ENCODE data around the gene ALDH8A1.

ALDH8A1 gene

GRCh38 chr6:134884752-134885151, 65.1 kb downstream of the ALDH8A1 start:
- H3F3A ChIP-seq (ENCODE audit: insufficient read depth), result no peaks in the 10 kb centered on the region
- H4K20me1 ChIP-seq (ENCODE audit: low read depth, low read length), result no peaks in the 10 kb centered on the region
- no peaks in the 10 kb centered on the region for H3K9me2 ChIP-seq (replicated peaks; ENCODE audit: insufficient read depth, low read length)
- no peak for TF ChIP-seq EZH2phosphoT487 (conservative IDR thresholded peaks at IDR 0.05; ENCODE audit: low read length)
- TF ChIP-seq, protein P1, sequence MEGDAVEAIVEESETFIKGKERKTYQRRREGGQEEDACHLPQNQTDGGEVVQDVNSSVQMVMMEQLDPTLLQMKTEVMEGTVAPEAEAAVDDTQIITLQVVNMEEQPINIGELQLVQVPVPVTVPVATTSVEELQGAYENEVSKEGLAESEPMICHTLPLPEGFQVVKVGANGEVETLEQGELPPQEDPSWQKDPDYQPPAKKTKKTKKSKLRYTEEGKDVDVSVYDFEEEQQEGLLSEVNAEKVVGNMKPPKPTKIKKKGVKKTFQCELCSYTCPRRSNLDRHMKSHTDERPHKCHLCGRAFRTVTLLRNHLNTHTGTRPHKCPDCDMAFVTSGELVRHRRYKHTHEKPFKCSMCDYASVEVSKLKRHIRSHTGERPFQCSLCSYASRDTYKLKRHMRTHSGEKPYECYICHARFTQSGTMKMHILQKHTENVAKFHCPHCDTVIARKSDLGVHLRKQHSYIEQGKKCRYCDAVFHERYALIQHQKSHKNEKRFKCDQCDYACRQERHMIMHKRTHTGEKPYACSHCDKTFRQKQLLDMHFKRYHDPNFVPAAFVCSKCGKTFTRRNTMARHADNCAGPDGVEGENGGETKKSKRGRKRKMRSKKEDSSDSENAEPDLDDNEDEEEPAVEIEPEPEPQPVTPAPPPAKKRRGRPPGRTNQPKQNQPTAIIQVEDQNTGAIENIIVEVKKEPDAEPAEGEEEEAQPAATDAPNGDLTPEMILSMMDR (IDR thresholded peaks at IDR 0.05; ENCODE audit: insufficient read depth, low read length, poor library complexity, severe bottlenecking), result no peak
- H2AFZ ChIP-seq (ENCODE audit: low read depth, low read length, severe bottlenecking), result no peak overlapping the region
- no peak overlapping the region for H3K9ac ChIP-seq (ENCODE audit: low read length)
- no peak overlapping the region for H3K27ac ChIP-seq (ENCODE audit: low read depth, low read length)
- H3K4me3 ChIP-seq (ENCODE audit: insufficient read depth, low read length, poor library complexity, severe bottlenecking), result no peak overlapping the region
- no peaks in the 10 kb centered on the region for H3K36me3 ChIP-seq (ENCODE audit: low read length)
- no peaks in the 10 kb centered on the region for H3K9me3 ChIP-seq (ENCODE audit: insufficient read depth, low read length)
- no peaks in the 10 kb centered on the region for H3K79me2 ChIP-seq (ENCODE audit: insufficient read depth, low read length)
- no peaks in the 10 kb centered on the region for H3K27me3 ChIP-seq (ENCODE audit: low read length)
- no peak overlapping the region for H3K4me2 ChIP-seq (ENCODE audit: low read depth, low read length, poor library complexity, severe bottlenecking)

DNA sequence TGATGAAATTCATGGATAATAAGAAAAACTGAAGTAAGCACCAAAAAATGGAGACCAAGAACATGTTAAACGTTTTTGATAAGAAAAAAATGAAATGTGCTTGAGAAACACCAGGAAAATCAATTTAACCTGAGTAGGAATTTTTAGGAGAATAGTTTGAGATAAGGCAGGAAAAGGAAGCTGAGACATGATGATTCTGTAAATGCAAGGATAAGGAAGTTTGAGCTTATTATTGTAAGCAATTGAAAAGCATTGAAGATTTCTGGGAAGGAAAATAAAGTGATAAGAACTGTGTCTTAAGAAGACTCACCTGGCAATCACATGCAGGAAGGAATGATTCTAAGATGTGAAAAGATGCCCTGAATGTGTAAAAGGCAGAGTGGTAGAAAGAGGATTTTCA, 66.6 kb downstream of the ALDH8A1 start:
- Histone ChIP-seq H3K9me2 (replicated peaks; ENCODE audit: insufficient read depth, low read length) (no peaks in the 10 kb centered on the region), H3K79me2 (ENCODE audit: insufficient read depth, low read length) (no peaks in the 10 kb centered on the region), H3K27ac (ENCODE audit: low read depth, low read length) (no peak overlapping the region), H3F3A (ENCODE audit: insufficient read depth) (no peaks in the 10 kb centered on the region), H2AFZ (ENCODE audit: low read depth, low read length, severe bottlenecking) (no peak overlapping the region), H3K27me3 (ENCODE audit: low read length) (no peaks in the 10 kb centered on the region), H4K20me1 (ENCODE audit: low read depth, low read length) (no peaks in the 10 kb centered on the region), H3K9me3 (ENCODE audit: insufficient read depth, low read length) (no peaks in the 10 kb centered on the region), H3K4me2 (ENCODE audit: low read depth, low read length, poor library complexity, severe bottlenecking) (no peak overlapping the region), H3K4me3 (ENCODE audit: insufficient read depth, low read length, poor library complexity, severe bottlenecking) (no peak overlapping the region), H3K9ac (ENCODE audit: low read length) (no peak overlapping the region), H3K36me3 (ENCODE audit: low read length) (no peaks in the 10 kb centered on the region)
- TF ChIP-seq EZH2phosphoT487 (conservative IDR thresholded peaks at IDR 0.05; ENCODE audit: low read length), result no peak

DNA sequence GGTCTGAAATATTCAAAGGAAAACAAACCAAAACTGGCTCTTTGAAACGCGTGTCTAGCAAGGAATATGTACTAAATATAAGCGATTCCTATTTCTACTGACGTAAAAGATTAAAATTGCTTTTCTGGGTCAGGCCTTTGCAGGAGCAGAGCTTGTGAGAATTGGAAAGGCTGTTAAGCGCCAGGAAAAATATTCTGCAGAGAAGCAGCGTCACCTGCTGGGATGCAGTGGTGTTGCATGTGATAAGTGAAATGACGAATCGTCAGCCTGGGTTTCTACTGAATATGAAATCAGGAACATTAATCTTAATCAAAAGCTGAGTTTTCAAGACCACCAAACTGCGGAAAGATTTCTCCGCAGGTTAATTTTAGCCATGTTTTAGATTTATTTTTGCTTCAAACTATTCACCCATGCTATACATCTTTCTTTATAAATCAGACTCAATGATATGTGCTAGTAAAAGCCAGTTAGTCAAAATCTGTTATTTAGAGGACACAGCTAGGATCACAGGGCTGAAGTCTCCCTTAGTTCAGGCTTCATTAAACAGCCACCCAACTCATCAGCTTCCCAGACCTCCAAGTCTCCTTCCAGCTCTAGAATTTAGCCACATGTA, 67.4 kb downstream of the ALDH8A1 start:
- no peak overlapping the region for H2AFZ ChIP-seq (ENCODE audit: low read depth, low read length, severe bottlenecking)
- H3K9me2 ChIP-seq (replicated peaks; ENCODE audit: insufficient read depth, low read length), result no peaks in the 10 kb centered on the region
- H3K27ac ChIP-seq (ENCODE audit: low read depth, low read length), result no peak overlapping the region
- H3K27me3 ChIP-seq (ENCODE audit: low read length), result no peaks in the 10 kb centered on the region
- no peak overlapping the region for H3K4me3 ChIP-seq (ENCODE audit: insufficient read depth, low read length, poor library complexity, severe bottlenecking)
- no peak overlapping the region for H3K9ac ChIP-seq (ENCODE audit: low read length)
- H3K79me2 ChIP-seq (ENCODE audit: insufficient read depth, low read length), result no peaks in the 10 kb centered on the region
- H3K36me3 ChIP-seq (ENCODE audit: low read length), result no peaks in the 10 kb centered on the region
- H4K20me1 ChIP-seq (ENCODE audit: low read depth, low read length), result no peaks in the 10 kb centered on the region
- H3F3A ChIP-seq (ENCODE audit: insufficient read depth), result no peaks in the 10 kb centered on the region
- no peak overlapping the region for H3K4me2 ChIP-seq (ENCODE audit: low read depth, low read length, poor library complexity, severe bottlenecking)
- TF ChIP-seq, protein P1 (IDR thresholded peaks at IDR 0.05; ENCODE audit: insufficient read depth, low read length, poor library complexity, severe bottlenecking), result no peak
- TF ChIP-seq EZH2phosphoT487 (conservative IDR thresholded peaks at IDR 0.05; ENCODE audit: low read length), result no peak
- no peaks in the 10 kb centered on the region for H3K9me3 ChIP-seq (ENCODE audit: insufficient read depth, low read length)

DNA sequence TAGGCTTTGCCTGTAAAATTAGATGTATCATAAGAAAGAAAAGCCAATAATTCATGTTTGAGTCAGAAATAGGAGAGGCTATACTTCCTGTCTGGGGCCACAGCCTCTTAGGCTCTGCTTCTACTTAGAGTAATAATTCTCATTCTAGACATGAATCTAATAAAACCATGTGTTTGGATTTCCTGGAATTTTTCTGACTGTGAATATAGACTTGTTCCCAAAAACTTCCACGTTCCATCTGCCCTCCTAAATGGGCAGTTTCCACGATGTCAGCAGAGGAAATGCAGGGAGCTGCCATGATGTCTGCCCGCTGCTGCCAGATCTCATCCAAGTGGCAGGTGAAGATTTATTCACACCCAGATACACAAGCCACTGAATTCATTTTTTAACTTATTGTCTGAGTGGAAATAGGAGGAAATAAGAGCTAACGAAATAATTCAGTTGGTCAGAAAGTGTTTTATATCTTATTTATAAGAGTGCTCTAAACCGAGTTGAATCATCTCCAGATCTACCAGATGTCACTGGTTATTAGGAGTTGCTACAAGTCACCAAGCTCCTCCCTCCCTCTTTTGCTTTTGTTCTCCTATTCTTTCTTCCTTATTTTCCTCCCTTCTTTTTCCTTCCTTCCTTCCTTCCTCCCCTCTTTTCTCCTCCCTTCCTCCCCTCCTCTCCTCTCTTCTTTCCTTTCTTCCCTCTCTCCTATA, 69.3 kb downstream of the ALDH8A1 start:
- Histone ChIP-seq H3K27ac (ENCODE audit: low read depth, low read length) (no peak overlapping the region), H4K20me1 (ENCODE audit: low read depth, low read length) (no peaks in the 10 kb centered on the region), H3K9me3 (ENCODE audit: insufficient read depth, low read length) (peaks cover 7% of the 10 kb centered on the region; the same call in 1 of the 2 replicates), H3K36me3 (ENCODE audit: low read length) (no peaks in the 10 kb centered on the region), H2AFZ (ENCODE audit: low read depth, low read length, severe bottlenecking) (no peak overlapping the region), H3K9ac (ENCODE audit: low read length) (no peak overlapping the region), H3K79me2 (ENCODE audit: insufficient read depth, low read length) (no peaks in the 10 kb centered on the region), H3K4me3 (ENCODE audit: insufficient read depth, low read length, poor library complexity, severe bottlenecking) (no peak overlapping the region), H3K27me3 (ENCODE audit: low read length) (no peaks in the 10 kb centered on the region), H3F3A (ENCODE audit: insufficient read depth) (no peaks in the 10 kb centered on the region), H3K9me2 (replicated peaks; ENCODE audit: insufficient read depth, low read length) (no peaks in the 10 kb centered on the region), H3K4me2 (ENCODE audit: low read depth, low read length, poor library complexity, severe bottlenecking) (no peak overlapping the region)
- TF ChIP-seq, protein P1 (IDR thresholded peaks at IDR 0.05; ENCODE audit: insufficient read depth, low read length, poor library complexity, severe bottlenecking), result no peak
- no peak for TF ChIP-seq EZH2phosphoT487 (conservative IDR thresholded peaks at IDR 0.05; ENCODE audit: low read length)

All from SU-DHL-6 (cell line).